ENCODE results near the gene CACNA1C.

The CACNA1C gene

GRCh38 chr12:2567711-2568110 lies 514.9 kb downstream of the CACNA1C start:
- no peak for DNase-seq (ENCODE audit: low read depth in 4 of 4, low spot score in 1 of 4)

DNA sequence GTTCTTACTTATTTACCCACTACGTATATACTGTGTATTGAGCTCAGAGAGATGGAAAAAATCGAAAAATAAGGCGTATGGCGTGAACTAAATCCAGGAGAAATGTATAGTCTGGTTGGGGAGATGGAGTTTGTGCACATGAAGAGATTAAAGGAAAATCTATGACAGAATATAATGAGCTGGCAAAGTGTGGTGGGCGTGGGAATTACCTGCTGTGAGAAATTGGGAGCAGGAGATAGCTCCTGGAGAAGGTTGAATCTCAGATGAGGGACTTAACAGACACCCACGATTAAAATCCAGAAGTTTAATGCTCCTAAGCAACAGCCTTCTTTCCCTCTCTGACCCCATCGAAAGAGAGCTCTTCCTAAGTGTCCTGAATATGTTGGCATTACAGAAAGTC lies 517.8 kb downstream of the CACNA1C start:
- no peak for DNase-seq (ENCODE audit: low read depth in 4 of 4, low spot score in 1 of 4)

- no peak for DNase-seq (ENCODE audit: low read depth in 4 of 4, low spot score in 1 of 4)
These were observed 521.7 kb downstream of the CACNA1C start for GRCh38 chr12:2574355-2574935.

DNA sequence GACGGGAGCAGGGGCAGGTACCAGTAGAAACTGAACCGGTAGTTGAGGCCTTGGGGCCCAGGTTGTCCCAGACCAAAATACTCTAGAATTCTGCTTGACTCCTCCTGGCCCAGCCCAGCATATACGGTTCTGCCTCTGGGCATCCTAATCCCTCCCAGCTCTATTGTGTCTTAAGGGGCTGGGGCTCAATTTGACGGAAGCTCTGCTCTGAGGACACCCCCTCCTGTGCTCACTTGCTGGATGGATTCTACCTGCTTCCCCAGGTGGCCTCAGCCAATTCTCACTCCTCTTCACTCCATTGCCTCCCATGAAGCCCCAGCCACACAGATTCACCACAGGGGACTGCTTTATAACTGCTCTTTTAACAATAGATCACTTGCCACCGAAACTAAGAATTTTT lies 522.5 kb downstream of the CACNA1C start:
- no peak for DNase-seq (ENCODE audit: low read depth in 4 of 4, low spot score in 1 of 4)

DNA sequence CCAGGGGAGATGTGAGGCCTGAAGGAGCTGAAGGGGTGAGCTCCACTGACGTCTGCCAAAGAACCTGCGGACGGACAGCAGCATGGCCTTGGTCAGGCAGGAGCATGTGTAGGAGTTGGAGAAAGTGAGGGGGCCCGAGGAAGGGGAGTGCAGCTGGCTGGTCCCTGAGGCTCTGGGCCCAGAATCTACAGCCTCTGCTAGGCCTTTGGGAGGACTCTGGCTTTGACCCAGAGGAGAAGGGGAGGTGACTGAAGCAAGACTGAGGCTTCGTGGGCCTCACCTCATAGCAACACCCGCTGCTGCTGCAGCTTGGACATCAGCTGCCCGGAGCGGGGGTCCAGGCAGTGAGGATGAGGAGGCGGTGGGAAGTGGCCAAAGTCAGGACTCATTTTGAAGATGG lies 525.4 kb downstream of the CACNA1C start:
- no peak for DNase-seq (ENCODE audit: low read depth in 4 of 4, low spot score in 1 of 4)

DNA sequence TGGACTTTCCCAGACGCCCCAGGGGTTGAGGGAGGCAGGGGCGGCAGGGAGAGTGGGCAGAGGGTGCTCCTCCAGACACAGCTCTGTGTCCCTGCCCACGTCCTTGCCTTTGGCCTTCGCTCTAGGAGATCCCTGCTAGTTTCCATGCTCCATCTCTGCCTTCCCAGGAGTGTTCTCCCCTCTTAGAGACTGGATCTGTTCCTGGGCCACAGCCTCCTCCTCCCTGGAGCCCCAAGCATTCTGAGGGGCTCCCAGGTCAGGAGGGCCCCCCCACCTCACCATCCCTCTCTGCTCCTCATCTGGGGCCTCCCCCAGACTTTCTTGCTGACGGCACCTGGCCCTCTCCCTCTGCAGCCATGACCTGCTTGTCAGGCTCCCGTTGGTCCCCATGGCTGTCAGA lies 526.0 kb downstream of the CACNA1C start:
- no peak for DNase-seq (ENCODE audit: low read depth in 4 of 4, low spot score in 1 of 4)

GRCh38 chr12:2580821-2581220 lies 528.0 kb downstream of the CACNA1C start:
- no peak for DNase-seq (ENCODE audit: low read depth in 4 of 4, low spot score in 1 of 4)

DNA sequence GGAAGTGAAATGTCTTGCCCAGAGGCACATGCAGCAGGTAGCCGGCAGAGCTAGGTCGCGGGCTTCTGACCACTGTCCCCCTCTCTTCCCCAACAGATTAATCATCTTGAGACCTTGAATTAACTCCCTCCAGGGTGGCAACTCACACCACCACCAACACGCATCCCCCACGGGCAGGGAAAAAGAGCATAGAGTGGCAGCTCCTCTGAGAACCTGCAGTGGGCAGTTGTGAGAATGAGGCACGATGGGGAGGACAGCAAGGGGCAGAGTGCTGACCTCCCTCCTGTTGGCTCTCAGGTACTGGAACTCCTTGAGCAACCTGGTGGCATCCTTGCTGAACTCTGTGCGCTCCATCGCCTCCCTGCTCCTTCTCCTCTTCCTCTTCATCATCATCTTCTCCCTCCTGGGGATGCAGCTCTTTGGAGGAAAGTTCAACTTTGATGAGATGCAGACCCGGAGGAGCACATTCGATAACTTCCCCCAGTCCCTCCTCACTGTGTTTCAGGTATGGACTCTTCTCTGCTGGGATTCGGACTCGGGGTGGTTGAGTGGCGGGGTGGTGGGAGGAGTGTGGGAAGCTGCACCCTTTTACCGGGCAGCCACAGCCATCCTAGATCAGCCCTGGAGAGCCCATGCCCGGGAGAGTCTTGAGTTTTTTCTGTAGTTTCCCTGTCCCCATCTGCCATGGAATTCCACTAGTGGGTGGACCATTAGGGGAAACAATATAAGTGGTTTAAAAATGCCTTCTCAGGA lies 528.7 kb downstream of the CACNA1C start:
- no peak for DNase-seq (ENCODE audit: low read depth in 4 of 4, low spot score in 1 of 4)

- no peak for DNase-seq (ENCODE audit: low read depth in 4 of 4, low spot score in 1 of 4)
These were observed 529.8 kb downstream of the CACNA1C start for GRCh38 chr12:2582631-2583030.

DNA sequence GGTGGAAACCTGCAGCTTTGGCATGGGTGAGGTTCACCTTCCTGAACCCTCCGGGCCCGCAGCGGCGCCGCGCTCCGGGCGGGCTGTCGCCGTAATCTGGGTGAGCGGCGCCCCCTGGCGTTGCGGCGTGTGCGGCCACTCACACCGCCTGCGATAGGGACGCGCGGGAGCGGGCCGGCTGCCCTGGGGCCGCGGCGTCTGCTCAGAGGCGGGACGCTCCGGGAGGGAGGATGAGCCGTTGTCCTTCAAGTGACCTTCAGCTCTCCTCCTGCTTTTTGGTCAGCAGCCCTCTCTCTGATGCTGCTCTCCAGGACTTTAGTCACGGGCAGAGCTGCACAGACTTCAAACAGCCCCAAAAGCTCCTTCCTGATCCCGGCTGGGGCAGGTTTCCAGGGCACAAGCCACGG lies 530.3 kb downstream of the CACNA1C start:
- DNase-seq (ENCODE audit: low read depth in 4 of 4, low spot score in 1 of 4) = peak; percentile 21 to 39 (median 26)

DNA sequence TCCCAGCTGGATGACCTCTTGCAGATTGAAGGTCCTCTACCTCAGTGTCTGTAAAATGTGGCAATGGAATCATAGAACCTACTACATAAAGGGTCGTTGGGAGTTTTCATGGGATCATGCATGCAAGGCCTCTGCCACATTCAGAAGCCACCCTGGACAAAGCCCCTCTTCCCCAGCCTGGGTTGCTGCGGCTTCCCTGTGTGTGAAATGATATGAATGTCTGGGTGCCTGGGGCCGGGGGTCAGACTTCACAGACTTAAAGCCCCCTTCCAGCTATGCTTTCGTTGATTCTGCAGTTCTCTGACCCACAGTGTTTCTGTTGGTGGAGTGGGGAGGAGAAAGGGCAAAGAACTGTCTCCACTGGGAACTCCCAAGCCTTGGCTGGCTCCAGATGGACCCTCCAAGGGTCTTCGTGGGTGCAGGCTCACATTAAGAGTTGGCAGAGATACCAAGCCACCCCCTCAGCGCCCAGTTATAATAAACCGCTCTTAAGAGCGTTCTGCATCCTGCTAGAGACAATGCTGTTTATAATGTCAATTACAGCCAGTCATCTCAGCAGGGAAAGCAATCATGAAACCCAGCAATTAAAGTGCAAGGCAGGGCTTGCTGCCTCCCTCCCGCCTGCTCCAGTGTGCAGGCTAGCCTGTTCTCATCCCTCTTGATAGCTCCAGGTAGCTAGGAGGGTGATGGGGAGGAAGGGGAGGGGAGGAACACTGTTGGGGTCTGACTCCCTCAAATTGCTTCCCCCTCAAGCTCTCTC lies 531.0 kb downstream of the CACNA1C start:
- DNase-seq (ENCODE audit: low read depth in 4 of 4, low spot score in 1 of 4) = no peak

- DNase-seq (ENCODE audit: low read depth in 4 of 4, low spot score in 1 of 4) = no peak
These were observed 533.6 kb downstream of the CACNA1C start for GRCh38 chr12:2586156-2587038.

DNA sequence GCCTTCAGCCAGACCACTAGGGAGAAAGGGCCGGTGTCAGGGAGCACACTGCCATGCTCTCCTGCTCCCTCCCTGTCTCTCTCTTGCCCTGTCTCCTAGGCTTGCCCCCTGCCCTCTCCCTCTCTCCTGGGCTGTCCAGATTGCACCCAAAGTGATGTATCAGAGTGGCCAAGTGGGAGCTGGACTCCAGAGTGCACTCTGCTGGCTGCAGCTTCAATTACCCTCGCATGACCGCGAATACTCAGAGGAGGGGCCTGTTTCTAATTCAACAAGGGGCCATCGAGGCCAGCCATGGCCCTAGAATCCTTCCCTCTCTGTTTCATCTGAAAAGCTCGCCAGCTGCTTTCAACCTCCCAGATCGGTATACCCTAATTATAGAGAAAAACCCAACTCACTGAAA lies 535.6 kb downstream of the CACNA1C start:
- no peak for DNase-seq (ENCODE audit: low read depth in 4 of 4, low spot score in 1 of 4)

DNA sequence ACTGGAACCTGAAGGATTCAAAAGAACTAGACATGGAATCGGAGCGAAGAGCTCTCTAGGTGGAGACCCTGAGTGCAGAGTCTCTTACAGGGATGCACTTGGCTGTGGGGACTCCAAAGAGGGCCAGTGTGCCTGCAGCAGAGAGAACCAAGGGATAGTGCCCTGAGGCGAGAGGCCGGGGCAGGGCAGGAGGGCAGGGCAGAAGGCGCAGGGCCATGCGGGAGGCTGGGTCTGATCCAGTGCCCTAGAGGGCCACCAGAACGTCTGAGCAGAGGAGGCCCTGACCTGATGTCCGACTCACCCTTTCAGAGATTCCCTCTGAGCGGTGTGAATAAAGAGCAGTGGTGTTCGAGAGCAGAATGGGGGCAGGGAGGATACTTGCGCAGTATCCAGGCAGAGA lies 536.6 kb downstream of the CACNA1C start:
- no peak for DNase-seq (ENCODE audit: low read depth in 4 of 4, low spot score in 1 of 4)

DNA sequence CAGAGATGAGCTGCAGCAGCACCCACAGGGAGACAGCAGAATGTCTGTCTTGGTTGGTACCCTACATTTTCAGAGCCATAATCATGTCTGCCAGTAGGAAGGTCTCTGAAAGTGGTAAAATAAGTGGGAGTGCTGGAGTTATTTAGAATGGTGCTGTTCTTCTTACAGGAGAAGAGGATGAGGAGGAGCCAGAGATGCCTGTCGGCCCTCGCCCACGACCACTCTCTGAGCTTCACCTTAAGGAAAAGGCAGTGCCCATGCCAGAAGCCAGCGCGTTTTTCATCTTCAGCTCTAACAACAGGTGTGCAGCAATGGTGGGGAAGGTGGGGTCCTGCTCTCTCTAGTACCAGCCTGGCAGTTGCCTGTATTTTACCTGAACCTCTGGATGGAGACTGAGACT lies 540.3 kb downstream of the CACNA1C start:
- DNase-seq (ENCODE audit: low read depth in 4 of 4, low spot score in 1 of 4) = no peak

DNA sequence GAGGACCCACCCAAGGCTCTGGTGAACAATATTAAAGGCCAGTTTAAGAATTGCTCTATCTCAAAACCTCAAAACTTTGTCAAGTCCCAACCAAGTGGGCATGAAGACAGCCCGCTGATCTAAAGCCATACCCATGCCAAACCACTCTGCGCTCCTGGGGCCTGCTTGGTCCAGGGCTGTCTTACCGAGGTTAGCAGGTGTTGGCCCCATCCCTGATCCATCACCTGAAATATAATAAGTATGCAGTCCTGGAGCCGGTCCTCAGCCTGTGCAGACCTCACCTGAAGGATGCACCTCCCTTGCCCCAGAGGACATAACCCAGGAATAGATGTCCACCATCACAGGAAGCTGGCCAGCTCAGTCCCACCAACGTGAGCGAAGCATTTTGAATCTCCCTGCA lies 543.7 kb downstream of the CACNA1C start:
- no peak for DNase-seq (ENCODE audit: low read depth in 4 of 4, low spot score in 1 of 4)

DNA sequence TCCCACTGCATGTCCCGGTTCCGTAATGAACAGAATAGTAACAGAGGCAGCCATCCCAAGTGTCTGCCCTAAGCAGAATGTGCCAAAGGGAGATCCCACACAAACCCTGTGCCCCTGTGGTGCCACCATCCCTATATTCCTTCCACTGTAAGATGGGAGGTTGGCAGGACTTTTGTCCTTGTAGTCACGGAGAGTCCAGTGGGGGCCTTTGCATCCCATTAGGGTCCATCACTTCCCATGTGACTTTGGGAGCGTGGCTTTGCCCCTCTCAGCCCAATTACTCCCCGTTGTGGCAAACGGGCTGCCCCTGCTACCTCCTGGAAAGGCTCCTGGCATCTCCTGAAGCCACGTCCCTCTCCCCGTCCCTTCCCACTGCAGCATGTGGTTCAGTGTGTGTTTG lies 552.5 kb downstream of the CACNA1C start:
- DNase-seq (ENCODE audit: low read depth in 4 of 4, low spot score in 1 of 4) = no peak

- DNase-seq (ENCODE audit: low read depth in 4 of 4, low spot score in 1 of 4) = no peak
These were observed 553.6 kb downstream of the CACNA1C start for GRCh38 chr12:2606186-2606910.

DNA sequence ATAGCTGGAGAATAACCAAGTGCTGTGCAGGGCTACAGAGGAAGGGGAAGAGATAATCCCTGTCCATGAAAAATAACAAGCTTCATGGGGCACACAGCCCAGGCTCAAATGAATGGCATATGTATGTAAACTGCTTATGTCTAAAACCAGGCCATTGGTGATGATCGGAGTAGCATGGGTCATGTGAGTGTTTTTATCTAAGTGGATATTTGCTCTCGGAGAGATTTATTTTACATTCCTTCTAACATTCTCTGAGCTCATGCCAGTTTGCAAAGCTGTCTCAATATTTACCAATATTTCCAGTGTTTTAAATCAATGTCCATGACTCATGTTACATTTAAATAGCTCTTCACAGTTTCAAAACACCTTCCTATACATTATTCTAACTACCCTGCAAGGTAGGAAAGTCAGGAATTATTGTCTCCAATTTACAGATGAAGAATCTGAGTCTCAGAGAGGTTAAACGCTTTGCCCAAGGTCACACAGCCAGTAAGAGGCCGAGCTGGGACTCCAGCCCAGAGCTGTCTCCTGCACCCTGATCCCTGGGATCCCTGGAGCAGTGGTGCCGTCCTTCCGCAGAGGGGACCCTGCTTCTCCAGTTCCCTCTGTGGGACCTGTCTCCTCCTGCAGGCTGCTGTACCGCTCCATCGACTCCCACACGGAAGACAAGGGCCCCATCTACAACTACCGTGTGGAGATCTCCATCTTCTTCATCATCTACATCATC lies 555.3 kb downstream of the CACNA1C start:
- no peak for DNase-seq (ENCODE audit: low read depth in 4 of 4, low spot score in 1 of 4)

DNA sequence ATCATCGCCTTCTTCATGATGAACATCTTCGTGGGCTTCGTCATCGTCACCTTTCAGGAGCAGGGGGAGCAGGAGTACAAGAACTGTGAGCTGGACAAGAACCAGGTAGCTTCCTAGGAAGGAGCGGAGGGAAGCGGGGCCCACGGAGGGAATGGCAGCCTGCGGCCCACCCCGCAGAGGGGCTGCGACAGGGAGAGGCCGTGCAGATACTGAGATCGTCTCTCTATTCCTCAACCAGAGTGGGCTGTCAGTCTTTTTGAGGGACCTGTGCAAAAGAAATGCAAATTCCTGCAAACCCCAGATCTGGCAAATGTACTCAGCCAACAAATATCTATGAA lies 555.8 kb downstream of the CACNA1C start:
- DNase-seq (ENCODE audit: low read depth in 4 of 4, low spot score in 1 of 4) = no peak

Measured in stimulated activated CD4-positive, alpha-beta T cell treated with anti-CD3 and anti-CD28 coated beads, Interleukin-1b, Interleukin-23, amount 100 ng/mL, for 24 hours (primary cell).